GM12872 (cell line): ENCODE measurements around the gene BMI1.

Source experiments
- CTCF ChIP-seq: IDR thresholded peaks from 3 replicates; pipeline ENCODE4 v1.5.1; 2011; ENCODE audit warnings: low read depth, mild to moderate bottlenecking, low read length, moderate library complexity; ENCODE audit not compliant: insufficient read depth

The BMI1 gene

GRCh38 chr10:22321156-22321923, 441 bp downstream of the BMI1 start:
- TF ChIP-seq CTCF: no peak

GRCh38 chr10:22321924-22322640, 1.2 kb downstream of the BMI1 start:
- TF ChIP-seq CTCF: no peak

DNA sequence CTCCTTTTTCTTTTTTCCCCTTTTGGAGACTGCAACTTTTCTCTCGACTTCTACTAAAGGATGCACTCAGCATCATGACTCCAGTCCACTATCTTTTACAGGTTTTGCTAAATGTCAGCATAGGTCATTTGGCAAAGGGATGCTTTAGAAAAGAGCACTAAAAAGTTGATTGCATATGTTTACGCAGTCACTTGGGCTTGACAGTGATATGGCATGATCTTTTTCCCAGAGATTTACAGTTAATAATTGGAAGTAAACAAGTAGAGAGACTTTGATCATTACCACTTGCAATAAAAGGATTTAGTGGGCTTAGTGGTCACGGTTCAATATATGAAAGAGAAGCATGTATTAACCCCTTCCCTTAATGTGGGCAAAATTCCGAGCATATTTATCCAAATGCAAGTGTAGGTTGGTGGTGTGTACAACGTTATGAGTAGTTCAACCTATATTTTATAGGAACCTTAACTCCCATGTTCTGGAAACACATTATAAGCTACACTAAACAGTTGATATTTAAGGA, 1.8 kb downstream of the BMI1 start:
- no peak for TF ChIP-seq CTCF

- TF ChIP-seq CTCF: no peak
Observed at GRCh38 chr10:22323538-22324305, 2.8 kb downstream of the BMI1 start.

DNA sequence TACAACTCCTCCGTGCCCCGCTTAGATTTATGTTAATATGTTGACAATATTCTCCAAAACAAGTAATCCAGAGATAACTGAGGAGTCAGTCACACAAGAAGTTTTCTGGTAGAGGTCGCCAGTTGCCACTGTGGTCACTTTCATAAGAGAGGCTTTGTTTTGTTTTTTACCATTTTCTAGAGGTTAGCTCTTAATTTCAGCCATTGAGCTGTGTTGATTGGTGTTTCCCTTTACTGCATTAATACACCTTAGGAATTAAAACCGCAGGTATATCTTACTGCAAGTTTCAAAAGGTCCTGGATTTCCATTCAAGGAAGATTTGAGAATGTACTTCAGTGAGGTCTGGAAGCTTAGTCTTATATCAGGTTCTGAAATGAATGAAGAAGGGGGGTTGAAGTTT, 3.5 kb downstream of the BMI1 start:
- no peak for TF ChIP-seq CTCF

DNA sequence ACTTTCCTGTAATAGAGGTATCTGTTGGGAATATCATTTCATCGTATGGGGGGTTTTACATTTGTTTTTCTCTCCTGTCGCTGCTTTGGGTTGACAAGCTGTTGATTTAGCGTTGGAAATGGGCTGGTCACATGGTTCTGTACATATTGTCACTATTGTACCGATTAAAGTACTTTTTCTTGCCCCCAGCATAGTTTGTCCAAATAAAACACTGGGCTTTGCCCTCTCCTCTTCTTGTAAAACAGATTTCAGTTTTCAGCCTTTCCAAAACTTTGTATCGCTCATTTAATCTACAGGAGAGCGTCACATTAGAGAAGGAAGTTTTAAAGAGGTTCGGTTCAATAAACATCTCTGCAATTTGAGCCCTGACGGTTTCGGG, 4.0 kb downstream of the BMI1 start:
- no peak for TF ChIP-seq CTCF
